HepG2 (cell line): ENCODE results near the gene LRRC32. TPM values are rescaled to one million over a fixed set of nuclear protein-coding genes. Genes with fewer than 3 reads are reported as not detected.
"Not testable (repeated sequence)": the region's sequence is repeated elsewhere in the genome, so short reads cannot be mapped to it uniquely, and the experiment has no call there.

ENCODE experiments used
- ATAC-seq: fragments of 200-7000 bp; cut with Tn5 transposase; 3 replicates; pipeline ENCODE4 v1.9.1; 2020; ENCODE audit warnings: mild to moderate bottlenecking, moderate library complexity
- BruUV-seq: library from RNA; stranded (reverse); fragments of 400-500 nt; replicated peaks from 2 replicates; lab custom pipeline; 2021; lab: Mats Ljungman, UMichigan
- CTCF ChIA-PET: fragments of 300-600 bp; formaldehyde crosslinking; extraction: SDS; loops from one replicate; lab custom pipeline; 2021; ENCODE audit warnings: low total read pairs, inconsistent platforms, low intra/inter-chr PET ratio; lab: Yijun Ruan, JAX
- POLR2A ChIA-PET: fragments of 350-600 bp; sonication (Branson Sonifier 250); formaldehyde crosslinking; loops from one replicate; lab custom pipeline; 2020; ENCODE audit warnings: antibody characterized with exemption, inconsistent platforms; lab: Yijun Ruan, JAX
- DNase-seq: peaks from one replicate; pipeline ENCODE4 v3.0.0-alpha.2; 2015; ENCODE audit warnings: low spot score
- FAIRE-seq: peaks from 3 replicates; lab custom pipeline; 2011; peaks lifted over from hg19 to GRCh38; lab: Jason Lieb, UNC
- H2AFZ ChIP-seq: one replicate; pipeline ENCODE4 v1.6.1; 2011; ENCODE audit warnings: low read length, inconsistent platforms
- H3K27ac ChIP-seq: fragments of 300-600 bp; 3 replicates; pipeline ENCODE4 v1.8.0; 2011; ENCODE audit warnings: mixed run types, mild to moderate bottlenecking, mixed read lengths, low read length, inconsistent platforms; ENCODE audit not compliant: insufficient read depth; ENCODE audit errors: extremely low read length
- H3K27me3 ChIP-seq, 2 experiments: fragments of 200-600 bp in 1 of 2; 2 replicates in 1 of 2; 3 replicates in 1 of 2; pipeline versions ENCODE4 v1.6.0 to v1.8.0; 2011; ENCODE audit warnings: low read length in 2 of 2, mild to moderate bottlenecking in 2 of 2, moderate library complexity in 2 of 2, inconsistent platforms in 1 of 2; ENCODE audit not compliant: insufficient read depth in 2 of 2, control insufficient read depth in 1 of 2
- H3K36me3 ChIP-seq, 2 experiments: fragments of 200-600 bp in 1 of 2; replicated peaks in 1 of 2; 2 replicates in 1 of 2; 3 replicates in 1 of 2; pipeline versions ENCODE4 v1.5.1 to v1.8.0; 2011; ENCODE audit warnings: low read length in 2 of 2, inconsistent platforms in 1 of 2; ENCODE audit not compliant: insufficient read depth in 2 of 2, control insufficient read depth in 1 of 2
- H3K4me1 ChIP-seq: 2 replicates; pipeline ENCODE4 v1.5.1; 2012; ENCODE audit warnings: low read length, inconsistent platforms; ENCODE audit not compliant: insufficient read depth
- H3K4me2 ChIP-seq: 2 replicates; pipeline ENCODE4 v1.6.0; 2011; ENCODE audit warnings: low read depth, low read length, inconsistent platforms
- H3K4me3 ChIP-seq, 3 experiments: fragments of 200-600 bp in 1 of 3; sonication (generic), shearing (Covaris generic) in 1 of 3; replicated peaks in 1 of 3; 2 replicates each; pipeline ENCODE4 v1.5.1; 2011 to 2016; ENCODE audit warnings: low read length in 3 of 3, inconsistent platforms in 2 of 3, low read depth in 2 of 3, mild to moderate bottlenecking in 2 of 3, control low read depth in 1 of 3, mixed read lengths in 1 of 3; ENCODE audit not compliant: insufficient read depth in 1 of 3
- H3K79me2 ChIP-seq: one replicate; pipeline ENCODE4 v1.6.1; 2011; ENCODE audit warnings: low read length, inconsistent platforms; ENCODE audit not compliant: insufficient read depth
- H3K9ac ChIP-seq: 2 replicates; pipeline ENCODE4 v1.6.0; 2011; ENCODE audit warnings: mild to moderate bottlenecking, low read depth, low read length, inconsistent platforms; ENCODE audit not compliant: insufficient read depth
- H3K9me3 ChIP-seq: 2 replicates; pipeline ENCODE4 v1.5.1; 2012; ENCODE audit warnings: mild to moderate bottlenecking, low read length
- H4K20me1 ChIP-seq: 2 replicates; pipeline ENCODE4 v1.6.0; 2011; ENCODE audit warnings: inconsistent platforms, mild to moderate bottlenecking, low read length, moderate library complexity; ENCODE audit not compliant: insufficient read depth
- CREM ChIP-seq, 2 experiments: sonication (generic) in 1 of 2; formaldehyde crosslinking in 1 of 2; IDR thresholded peaks; 2 replicates each; pipeline versions ENCODE4 v1.4.0 to v1.6.1; 2016 to 2020; ENCODE audit warnings: antibody characterized with exemption in 1 of 2, mild to moderate bottlenecking in 1 of 2, missing genetic modification reagents in 1 of 2
- ELF1 ChIP-seq: sonication (generic); formaldehyde crosslinking; IDR thresholded peaks from 2 replicates; pipeline ENCODE4 v1.4.0; 2020; ENCODE audit warnings: missing genetic modification reagents
- FOSL2 ChIP-seq: sonication (generic); formaldehyde crosslinking; IDR thresholded peaks from 2 replicates; pipeline ENCODE4 v1.4.0; 2020; ENCODE audit warnings: missing genetic modification reagents
- FOXA1 ChIP-seq, 2 experiments: fragments of 450-650 bp in 1 of 2; sonication (generic) in 1 of 2; formaldehyde crosslinking in 1 of 2; IDR thresholded peaks; 2 replicates each; pipeline versions ENCODE4 v1.4.0 to v1.6.1; 2016 to 2020; ENCODE audit warnings: missing genetic modification reagents in 1 of 2
- GTF3A ChIP-seq: sonication (generic); formaldehyde crosslinking; conservative IDR thresholded peaks from 2 replicates; pipeline ENCODE4 v1.4.0; 2020; ENCODE audit warnings: mild to moderate bottlenecking, missing genetic modification reagents
- HOXA3 ChIP-seq: sonication (generic); formaldehyde crosslinking; IDR thresholded peaks from 2 replicates; pipeline ENCODE4 v1.5.0; 2020; ENCODE audit warnings: missing genetic modification reagents
- KLF11 ChIP-seq: IDR thresholded peaks from 2 replicates; pipeline ENCODE4 v1.6.1; 2016; ENCODE audit warnings: missing compliant biosample characterization
- NR2F6 ChIP-seq, 2 experiments: IDR thresholded peaks; 2 replicates each; pipeline ENCODE4 v1.6.1; 2016; ENCODE audit warnings: antibody characterized with exemption in 1 of 2, mild to moderate bottlenecking in 1 of 2
- POLR2AphosphoS5 ChIP-seq: IDR thresholded peaks from 2 replicates; pipeline ENCODE4 v1.6.1; 2012; ENCODE audit warnings: low read depth, low read length
- TBL1XR1 ChIP-seq: fragments of 150-350 bp; IDR thresholded peaks from 2 replicates; pipeline ENCODE4 v1.6.1; 2014; ENCODE audit warnings: borderline replicate concordance, low read length; ENCODE audit not compliant: partially characterized antibody
- ZNF337 ChIP-seq: sonication (generic); formaldehyde crosslinking; IDR thresholded peaks from 2 replicates; pipeline ENCODE4 v1.5.1; 2020; ENCODE audit warnings: missing genetic modification reagents, low read depth, mild to moderate bottlenecking, borderline replicate concordance
- ZNF367 ChIP-seq: sonication (generic); formaldehyde crosslinking; IDR thresholded peaks from 2 replicates; pipeline ENCODE4 v1.4.0; 2020; ENCODE audit warnings: missing genetic modification reagents, borderline replicate concordance
- ZNF781 ChIP-seq: sonication (generic); formaldehyde crosslinking; IDR thresholded peaks from 2 replicates; pipeline ENCODE4 v1.5.1; 2020; ENCODE audit warnings: borderline replicate concordance, mild to moderate bottlenecking, missing genetic modification reagents; ENCODE audit errors: not compliant biosample characterization
- ZNF879 ChIP-seq: sonication (generic); formaldehyde crosslinking; IDR thresholded peaks from 2 replicates; pipeline ENCODE4 v1.8.1; 2023; ENCODE audit warnings: missing genetic modification reagents
- WGBS: methylation state at CpG from one replicate; pipeline ENCODE4 v1.1.6; 2017; ENCODE audit warnings: low lambda C conversion rate; 5-methylcytosine and 5-hydroxymethylcytosine counted together
- in situ Hi-C: cut with HindIII; loops from 2 replicates; pipeline ENCODE4 v1.10.0; 2017; ENCODE audit warnings: low pct_unique_long_range_greater_than_20kb; ENCODE audit not compliant: extremely low pct_ligation_motif_present
- intact Hi-C: fragments of 100-400 bp; cut with micrococcal nuclease; formaldehyde crosslinking; loops from one replicate; pipeline ENCODE4 v1.10.0; 2022; ENCODE audit not compliant: unreplicated experiment
- polyA plus RNA-seq, 8 experiments: library from polyadenylated mRNA; depleted of rRNA in 3 of 8; stranded (reverse) in 7 of 8; unstranded in 1 of 8; fragments of >200 nt; fragmentation: Illumina TruSeq in 4 of 8; extraction: Trizol in 4 of 8; gene quantifications; 2 replicates each; pipeline versions ENCODE4 v1.2.1 to v1.2.3, GENCODE V29; 2011 to 2016; ENCODE audit warnings: low read depth in 4 of 8, missing spikeins in 1 of 8, mixed read lengths in 1 of 8; ENCODE audit not compliant: insufficient read depth in 1 of 8
- total RNA-seq, 5 experiments: library from RNA; depleted of rRNA; stranded (reverse); fragments of >200 nt; fragmentation: Illumina TruSeq; extraction: Trizol; gene quantifications; 2 replicates each; pipeline ENCODE4 v1.2.3, GENCODE V29; 2016; ENCODE audit warnings: low read depth in 1 of 5
- TF ChIP-seq, protein P1 (sequence below): sonication (generic); formaldehyde crosslinking; conservative IDR thresholded peaks from 2 replicates; pipeline ENCODE4 v1.8.0; 2022; ENCODE audit warnings: missing genetic modification reagents

Gene LRRC32
- total and polyA plus RNA-seq, 2 of the 13 experiments (the other 11 are each of a cell fraction or from before 2014, with no cell fraction given): 0.07 TPM; not detected in 1

DNA sequence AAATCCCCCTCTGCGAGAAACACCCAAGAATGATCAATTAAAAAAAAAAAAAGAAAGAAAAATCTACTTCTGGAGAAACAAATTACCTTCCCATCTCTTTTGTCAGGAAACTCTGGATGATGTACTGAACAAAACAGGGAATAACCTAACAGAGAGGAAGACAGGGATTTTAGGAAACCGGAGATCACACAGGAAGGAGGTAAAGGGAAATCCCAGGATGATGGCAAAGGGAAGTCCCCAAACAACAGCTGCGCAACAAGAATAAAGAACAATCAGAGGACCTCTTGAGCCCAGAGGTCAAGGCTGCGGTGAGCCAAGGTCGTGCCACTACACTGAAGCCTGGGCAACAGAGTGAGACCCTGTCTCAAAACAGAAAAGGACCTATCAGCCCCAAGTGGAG is 50.7 kb downstream of the LRRC32 start:
- H3K27ac ChIP-seq, FAIRE-seq, H4K20me1 ChIP-seq, H3K79me2 ChIP-seq, in situ Hi-C loops, H3K36me3 ChIP-seq, CTCF ChIA-PET, H3K9ac ChIP-seq, H3K4me2 ChIP-seq, ATAC-seq, BruUV-seq, H3K4me1 ChIP-seq, H3K9me3 ChIP-seq, intact Hi-C loops, H3K4me3 ChIP-seq, DNase-seq, H2AFZ ChIP-seq, POLR2A ChIA-PET: not testable (repeated sequence)
- 37% methylated on average over 3 of the region's 5 CpGs for WGBS
- H3K27me3 ChIP-seq: peaks cover 7 to 17% of the 10 kb centered on the region in 2 experiments

DNA sequence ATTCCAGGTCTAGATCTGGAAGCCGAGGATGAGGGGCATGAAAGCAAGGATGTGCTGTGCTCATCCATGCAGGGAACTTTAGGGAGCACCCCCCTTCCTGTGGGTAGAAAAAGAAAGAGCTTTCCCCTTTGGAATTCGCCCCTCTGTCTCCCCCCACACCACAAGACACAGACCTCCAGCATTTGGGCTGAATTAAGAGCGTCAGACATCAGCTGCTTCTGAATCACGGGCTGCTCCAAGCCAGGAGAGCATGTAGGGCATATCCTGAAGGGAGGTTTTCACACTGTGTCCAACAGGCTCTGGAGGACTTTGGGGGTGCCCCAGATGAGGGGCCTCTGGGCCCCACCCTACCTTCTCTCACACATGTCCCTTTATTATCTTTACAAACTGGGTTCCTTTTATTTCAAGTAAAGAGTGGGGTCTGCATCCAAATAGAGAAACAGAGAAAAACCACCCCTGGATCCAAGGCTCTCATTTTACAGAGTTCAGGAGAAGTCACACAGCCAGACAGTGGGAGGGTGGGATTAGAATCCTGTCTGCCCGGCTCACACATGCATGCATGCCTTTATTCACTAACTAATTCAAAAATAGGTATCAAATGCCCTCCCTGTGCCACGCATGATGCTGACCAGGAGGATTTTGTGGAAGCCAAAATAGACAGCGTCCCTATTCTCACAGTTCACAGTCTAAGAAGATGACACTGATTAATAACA is 52.8 kb downstream of the LRRC32 start:
- intact Hi-C loops (no loop called here), in situ Hi-C loops (no loop called here)
- FAIRE-seq: no peak
- ChIA-PET POLR2A (no interaction called here), CTCF (no interaction called here)
- H3K27ac ChIP-seq: no peak overlapping the region
- H3K27me3 ChIP-seq: peaks cover 2 to 14% of the 10 kb centered on the region in 2 experiments; a peak in 3 of 5 replicates
- H3K9me3 ChIP-seq: no peaks in the 10 kb centered on the region
- no peak overlapping the region for H3K9ac ChIP-seq
- no peak overlapping the region for H3K4me3 ChIP-seq
- 12% methylated on average over 6 of the region's 7 CpGs for WGBS
- no peaks in the 10 kb centered on the region for H3K79me2 ChIP-seq
- no peak overlapping the region for H3K4me2 ChIP-seq
- TF ChIP-seq CREM (IDR thresholded peaks at IDR 0.05) (no peak), CREM (CRISPR knock-in tag; IDR thresholded peaks at IDR 0.05) (no peak), TBL1XR1 (no peak), ELF1 (CRISPR knock-in tag) (no peak), KLF11 (CRISPR knock-in tag) (no peak), ZNF367 (no peak), FOXA1 (IDR thresholded peaks at IDR 0.05) (no peak), FOXA1 (CRISPR knock-in tag; IDR thresholded peaks at IDR 0.05) (no peak), NR2F6 (IDR thresholded peaks at IDR 0.05) (no peak), NR2F6 (CRISPR knock-in tag; IDR thresholded peaks at IDR 0.05) (no peak), POLR2AphosphoS5 (no peak), ZNF337 (CRISPR knock-in tag) (no peak), GTF3A (CRISPR knock-in tag) (no peak), ZNF879 (CRISPR knock-in tag) (no peak), ZNF781 (CRISPR knock-in tag) (no peak), HOXA3 (no peak), FOSL2 (CRISPR knock-in tag) (no peak)
- TF ChIP-seq, protein P1, sequence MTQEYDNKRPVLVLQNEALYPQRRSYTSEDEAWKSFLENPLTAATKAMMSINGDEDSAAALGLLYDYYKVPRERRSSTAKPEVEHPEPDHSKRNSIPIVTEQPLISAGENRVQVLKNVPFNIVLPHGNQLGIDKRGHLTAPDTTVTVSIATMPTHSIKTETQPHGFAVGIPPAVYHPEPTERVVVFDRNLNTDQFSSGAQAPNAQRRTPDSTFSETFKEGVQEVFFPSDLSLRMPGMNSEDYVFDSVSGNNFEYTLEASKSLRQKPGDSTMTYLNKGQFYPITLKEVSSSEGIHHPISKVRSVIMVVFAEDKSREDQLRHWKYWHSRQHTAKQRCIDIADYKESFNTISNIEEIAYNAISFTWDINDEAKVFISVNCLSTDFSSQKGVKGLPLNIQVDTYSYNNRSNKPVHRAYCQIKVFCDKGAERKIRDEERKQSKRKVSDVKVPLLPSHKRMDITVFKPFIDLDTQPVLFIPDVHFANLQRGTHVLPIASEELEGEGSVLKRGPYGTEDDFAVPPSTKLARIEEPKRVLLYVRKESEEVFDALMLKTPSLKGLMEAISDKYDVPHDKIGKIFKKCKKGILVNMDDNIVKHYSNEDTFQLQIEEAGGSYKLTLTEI (CRISPR knock-in tag): no peak
- no TSS peak for BruUV-seq
- no peak overlapping the region for H2AFZ ChIP-seq
- H3K4me1 ChIP-seq: no peaks in the 10 kb centered on the region
- no peak for ATAC-seq
- no peak for DNase-seq
- no peaks in the 10 kb centered on the region for H3K36me3 ChIP-seq
- H4K20me1 ChIP-seq: no peaks in the 10 kb centered on the region
